GM23248 (cell line): Measurements from ENCODE around the gene ZNF280C. TPM values are rescaled to one million over a fixed set of nuclear protein-coding genes. Genes with fewer than 3 reads are reported as not detected.
"Not testable (repeated sequence)": the region's sequence is repeated elsewhere in the genome, so short reads cannot be mapped to it uniquely, and the experiment has no call there.

Source experiments
- DNase-seq: peaks from one replicate; pipeline ENCODE4 v3.0.0-alpha.2; 2015
- H2AFZ ChIP-seq: fragments of 200-600 bp; sonication (generic); 2 replicates; pipeline ENCODE4 v1.6.1; 2016; ENCODE audit warnings: antibody characterized with exemption
- H3F3A ChIP-seq: fragments of 200-600 bp; sonication (generic); 2 replicates; pipeline ENCODE4 v1.6.1; 2016; ENCODE audit warnings: mild to moderate bottlenecking, antibody characterized with exemption, mixed run types; ENCODE audit not compliant: insufficient read depth
- H3K27ac ChIP-seq: fragments of 200-600 bp; sonication (generic); 2 replicates; pipeline ENCODE4 v1.5.1; 2016; ENCODE audit warnings: mild to moderate bottlenecking
- H3K27me3 ChIP-seq: fragments of 200-600 bp; sonication (generic); replicated peaks from 2 replicates; pipeline ENCODE4 v1.6.1; 2016; ENCODE audit warnings: mild to moderate bottlenecking; ENCODE audit not compliant: insufficient read depth
- H3K36me3 ChIP-seq: fragments of 200-600 bp; sonication (generic); 2 replicates; pipeline ENCODE4 v1.6.1; 2016; ENCODE audit warnings: low read depth, mild to moderate bottlenecking
- H3K4me1 ChIP-seq: fragments of 200-600 bp; sonication (generic); 2 replicates; pipeline ENCODE4 v1.6.1; 2016; ENCODE audit warnings: mild to moderate bottlenecking; ENCODE audit not compliant: insufficient read depth
- H3K4me2 ChIP-seq: fragments of 200-600 bp; sonication (generic); one replicate; pipeline ENCODE4 v1.6.1; 2016; ENCODE audit warnings: mild to moderate bottlenecking; ENCODE audit not compliant: unreplicated experiment
- H3K4me3 ChIP-seq: fragments of 200-600 bp; sonication (generic); 2 replicates; pipeline ENCODE4 v1.5.1; 2016; ENCODE audit warnings: mild to moderate bottlenecking
- H3K79me2 ChIP-seq: fragments of 200-600 bp; sonication (generic); 2 replicates; pipeline ENCODE4 v1.6.1; 2016; ENCODE audit warnings: mild to moderate bottlenecking; ENCODE audit not compliant: insufficient read depth
- H3K9ac ChIP-seq: fragments of 200-600 bp; sonication (generic); 2 replicates; pipeline ENCODE4 v1.6.1; 2016; ENCODE audit warnings: mild to moderate bottlenecking
- H3K9me2 ChIP-seq: fragments of 200-600 bp; sonication (generic); 2 replicates; pipeline ENCODE4 v1.6.1; 2016; ENCODE audit warnings: mixed run types, mild to moderate bottlenecking, moderate library complexity; ENCODE audit not compliant: insufficient read depth
- H3K9me3 ChIP-seq: fragments of 200-600 bp; sonication (generic); one replicate; pipeline ENCODE4 v1.6.1; 2017; ENCODE audit warnings: low read depth
- H4K20me1 ChIP-seq: fragments of 200-600 bp; sonication (generic); 2 replicates; pipeline ENCODE4 v1.6.0; 2016; ENCODE audit not compliant: insufficient read depth
- EZH2 ChIP-seq: fragments of 200-600 bp; sonication (generic); IDR thresholded peaks from 2 replicates; pipeline ENCODE4 v1.6.1; 2018; ENCODE audit warnings: antibody characterized with exemption, mild to moderate bottlenecking; ENCODE audit not compliant: insufficient read depth, poor library complexity, severe bottlenecking
- EZH2phosphoT487 ChIP-seq: fragments of 200-600 bp; sonication (generic); IDR thresholded peaks from 2 replicates; pipeline ENCODE4 v1.6.1; 2018; ENCODE audit warnings: antibody characterized with exemption, moderate library complexity, mild to moderate bottlenecking, low read depth; ENCODE audit not compliant: insufficient read depth
- WGBS, 2 experiments: methylation state at CpG; one replicate each; pipeline ENCODE4 v1.1.6; 2015 to 2017; ENCODE audit warnings: low lambda C conversion rate in 2 of 2, low coverage in 1 of 2; ENCODE audit errors: missing lambda C conversion rate in 2 of 2; 5-methylcytosine and 5-hydroxymethylcytosine counted together
- in situ Hi-C: fragments of 300-500 bp; cut with MboI; formaldehyde crosslinking; loops from 2 replicates; pipeline ENCODE4 v1.15.0; 2020
- polyA plus RNA-seq: library from polyadenylated mRNA; unstranded; fragments of >200 nt; fragmentation: Nextera tagmentation; extraction: Ambion mirVana; gene quantifications from 2 replicates; pipeline ENCODE4 v1.2.1, GENCODE V29; 2016
- total RNA-seq: library from RNA; depleted of rRNA; stranded (reverse); fragments of >200 nt; shearing (Covaris generic); gene quantifications from 2 replicates; pipeline ENCODE4 v1.2.3, GENCODE V29; 2014

Gene ZNF280C
- total and polyA plus RNA-seq, 2 experiments from 2014 or later, result 2.0 to 3.4 TPM

- TF ChIP-seq EZH2phosphoT487 (no peak), EZH2 (no peak)
- WGBS, 2 experiments, result 45 to 73% methylated on average over 3 of the region's 3 CpGs
- no peaks in the 10 kb centered on the region for H3F3A ChIP-seq
These were observed 13.5 kb upstream of the ZNF280C start for GRCh38 chrX:130282151-130282550.

GRCh38 chrX:130280901-130281300, 12.2 kb upstream of the ZNF280C start:
- H2AFZ ChIP-seq, result no peak overlapping the region
- no peaks in the 10 kb centered on the region for H3K79me2 ChIP-seq
- H3K4me3 ChIP-seq, result no peak overlapping the region
- TF ChIP-seq EZH2, result no peak
- TF ChIP-seq EZH2phosphoT487, result no peak
- H4K20me1 ChIP-seq, result no peaks in the 10 kb centered on the region
- no peaks in the 10 kb centered on the region for H3K4me1 ChIP-seq
- H3K9me3 ChIP-seq, result no peaks in the 10 kb centered on the region
- H3K9ac ChIP-seq, result no peak overlapping the region
- in situ Hi-C loops, result no loop called here
- no peaks in the 10 kb centered on the region for H3K9me2 ChIP-seq
- DNase-seq, result no peak
- no peaks in the 10 kb centered on the region for H3F3A ChIP-seq
- WGBS, 2 experiments, result 43 to 83% methylated on average over 2 to 3 of the region's 3 CpGs
- H3K27me3 ChIP-seq, result no peaks in the 10 kb centered on the region
- H3K36me3 ChIP-seq, result no peaks in the 10 kb centered on the region
- no peak overlapping the region for H3K4me2 ChIP-seq
- H3K27ac ChIP-seq, result no peak overlapping the region

More at GRCh38 chrX:130282151-130282550, 13.5 kb upstream of the ZNF280C start:
- no peaks in the 10 kb centered on the region for H3K9me3 ChIP-seq
- no peak for DNase-seq
- H2AFZ ChIP-seq, result no peak overlapping the region
- H3K9me2 ChIP-seq, result no peaks in the 10 kb centered on the region
- H4K20me1 ChIP-seq, result no peaks in the 10 kb centered on the region
- H3K9ac ChIP-seq, result no peak overlapping the region
- in situ Hi-C loops, result no loop called here
- no peak overlapping the region for H3K4me2 ChIP-seq
- H3K4me3 ChIP-seq, result no peak overlapping the region
- H3K27ac ChIP-seq, result no peak overlapping the region
- no peaks in the 10 kb centered on the region for H3K4me1 ChIP-seq
- H3K27me3 ChIP-seq, result no peaks in the 10 kb centered on the region
- H3K79me2 ChIP-seq, result no peaks in the 10 kb centered on the region
- no peaks in the 10 kb centered on the region for H3K36me3 ChIP-seq

GRCh38 chrX:130272253-130272652, 3.6 kb upstream of the ZNF280C start:
- H3K9me3 ChIP-seq, H3K9me2 ChIP-seq, in situ Hi-C loops, H3K27me3 ChIP-seq, H3K79me2 ChIP-seq, DNase-seq, H4K20me1 ChIP-seq, H3K4me3 ChIP-seq, H3K27ac ChIP-seq, H3K36me3 ChIP-seq, H2AFZ ChIP-seq, H3F3A ChIP-seq, H3K4me2 ChIP-seq, H3K9ac ChIP-seq, H3K4me1 ChIP-seq: not testable (repeated sequence)
- WGBS, 2 experiments, result 36 to 50% methylated on average over 2 of the region's 2 CpGs

GRCh38 chrX:130269391-130269790, 692 bp upstream of the ZNF280C start:
- H3K27ac ChIP-seq, H3K9me3 ChIP-seq, DNase-seq, in situ Hi-C loops, H2AFZ ChIP-seq, H3K27me3 ChIP-seq, H3K4me1 ChIP-seq, H3F3A ChIP-seq, H3K9ac ChIP-seq, H3K4me3 ChIP-seq, H3K9me2 ChIP-seq, H3K36me3 ChIP-seq, H3K4me2 ChIP-seq, H4K20me1 ChIP-seq: not testable (repeated sequence)
- WGBS, 2 experiments, result 94 to 99% methylated on average over 7 to 12 of the region's 12 CpGs
- peaks cover 30% of the 10 kb centered on the region for H3K79me2 ChIP-seq

- peak overlapping the region; percentile 91 for H2AFZ ChIP-seq
- H3K27me3 ChIP-seq, result no peaks in the 10 kb centered on the region
- no peaks in the 10 kb centered on the region for H3K9me3 ChIP-seq
- peaks cover 43% of the 10 kb centered on the region for H3K79me2 ChIP-seq
- no peaks in the 10 kb centered on the region for H3F3A ChIP-seq
- DNase-seq, result peak; percentile 26
- peak overlapping the region; percentile 83 for H3K4me2 ChIP-seq
- peak overlapping the region; percentile 93 for H3K4me3 ChIP-seq
- in situ Hi-C loops, result no loop called here
- H3K36me3 ChIP-seq, result no peaks in the 10 kb centered on the region
- peaks cover 8% of the 10 kb centered on the region; the same call in 1 of the 2 replicates for H3K4me1 ChIP-seq
- WGBS, 2 experiments, result 1 to 3% methylated on average over 12 of the region's 13 CpGs
- no peaks in the 10 kb centered on the region for H4K20me1 ChIP-seq
- no peaks in the 10 kb centered on the region for H3K9me2 ChIP-seq
- H3K9ac ChIP-seq, result peak overlapping the region; percentile 92
- H3K27ac ChIP-seq, result peak overlapping the region; percentile 82
- TF ChIP-seq EZH2phosphoT487, result no peak
- TF ChIP-seq EZH2, result no peak
These were observed 697 bp downstream of the ZNF280C start for GRCh38 chrX:130267956-130268448.
